Suprapubic skin (tissue), 4 donors: Measurements from ENCODE around the gene CFAP100. TPM values are rescaled to one million over a fixed set of nuclear protein-coding genes. Genes with fewer than 3 reads are reported as not detected.

ENCODE experiments used
- DNase-seq, 2 donors: peaks; one replicate each; pipeline ENCODE4 v3.0.0-alpha.2; 2019; ENCODE audit warnings: low spot score in 2 of 2
- H3K27ac ChIP-seq: fragments of 200-600 bp; sonication (generic); one replicate; pipeline ENCODE4 v1.5.1; 2019
- H3K27me3 ChIP-seq: fragments of 200-600 bp; sonication (generic); one replicate; pipeline ENCODE4 v1.5.1; 2019
- H3K36me3 ChIP-seq: fragments of 200-600 bp; sonication (generic); one replicate; pipeline ENCODE4 v1.5.1; 2019
- H3K4me1 ChIP-seq: fragments of 200-600 bp; sonication (generic); one replicate; pipeline ENCODE4 v1.5.1; 2019
- H3K4me3 ChIP-seq: fragments of 200-600 bp; sonication (generic); one replicate; pipeline ENCODE4 v1.5.1; 2019; ENCODE audit warnings: mild to moderate bottlenecking
- H3K9me3 ChIP-seq: fragments of 200-600 bp; sonication (generic); one replicate; pipeline ENCODE4 v1.5.1; 2019
- EP300 ChIP-seq: sonication (generic); formaldehyde crosslinking; IDR thresholded peaks from one replicate; pipeline ENCODE4 v1.6.1; 2017; ENCODE audit warnings: antibody characterized with exemption
- POLR2A ChIP-seq, 2 donors: fragments of 450-650 bp; IDR thresholded peaks; one replicate each; pipeline ENCODE4 v1.6.1; 2017; ENCODE audit warnings: antibody characterized with exemption in 2 of 2, mild to moderate bottlenecking in 2 of 2, moderate library complexity in 2 of 2
- POLR2AphosphoS5 ChIP-seq, 3 donors: sonication (generic); formaldehyde crosslinking; IDR thresholded peaks; one replicate each; pipeline ENCODE4 v1.6.1; 2017; ENCODE audit warnings: antibody characterized with exemption in 3 of 3
- WGBS: methylation state at CpG from one replicate; pipeline ENCODE4 v1.1.5; 2018; 5-methylcytosine and 5-hydroxymethylcytosine counted together
- total RNA-seq, 4 donors: library from RNA; depleted of rRNA; stranded (reverse); fragments of >200 nt; gene quantifications; one replicate each; pipeline ENCODE4 v1.1.0, GENCODE V29; 2016
- TF ChIP-seq, protein P1 (sequence below), 2 donors: fragments of 200-600 bp in 1 of 2; fragments of 450-650 bp in 1 of 2; sonication (generic) in 1 of 2; IDR thresholded peaks; one replicate each; pipeline ENCODE4 v1.5.1; 2016 to 2019; ENCODE audit warnings: antibody characterized with exemption in 2 of 2, mild to moderate bottlenecking in 1 of 2, moderate library complexity in 1 of 2

Gene CFAP100
- total RNA-seq, 4 donors from 2014 or later: not detected

DNA sequence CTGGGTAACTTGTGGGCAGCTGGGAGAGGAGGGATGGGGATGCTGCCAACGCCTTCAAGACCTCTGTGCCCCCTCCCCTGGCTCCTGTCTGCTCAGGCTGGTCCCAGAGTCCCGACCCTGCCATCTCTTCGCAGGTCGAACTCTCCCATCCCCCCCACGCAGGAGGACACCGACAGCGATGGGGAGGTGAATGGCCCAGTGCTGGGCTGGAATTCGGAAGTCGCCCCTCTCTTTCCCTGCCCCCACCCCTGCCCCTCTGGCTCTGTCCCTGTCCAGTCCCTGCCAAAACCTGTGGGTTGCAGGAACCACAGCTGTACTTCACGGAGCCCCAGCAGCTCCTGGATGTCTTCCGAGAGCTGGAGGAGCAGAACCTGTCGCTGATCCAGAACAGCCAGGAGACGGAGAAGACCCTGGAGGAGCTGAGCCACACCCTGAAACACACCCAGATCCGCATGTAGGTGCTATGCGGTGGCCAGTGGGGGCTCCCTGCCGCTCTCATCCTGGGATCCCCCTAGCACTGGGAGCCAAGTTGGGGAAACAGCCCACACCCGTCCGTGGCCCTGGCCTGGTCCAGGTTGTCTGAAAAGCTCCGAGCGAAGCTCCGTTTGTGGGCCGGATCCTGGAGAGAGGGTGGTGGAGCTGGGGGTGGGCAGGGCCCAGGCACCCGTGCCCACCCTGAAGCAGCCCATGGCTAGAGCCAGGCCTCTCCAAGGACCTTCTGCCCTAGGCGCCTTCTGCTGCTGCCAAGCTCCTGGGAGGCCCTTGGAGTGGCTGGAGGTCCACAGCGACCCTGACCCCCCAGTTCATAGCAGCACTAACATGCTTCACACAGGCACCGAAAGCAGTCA is 28.7 kb downstream of the CFAP100 start:
- no peak overlapping the region for H3K4me3 ChIP-seq
- no peak for DNase-seq
- TF ChIP-seq POLR2AphosphoS5 (IDR thresholded peaks at IDR 0.05): no peak
- H3K4me1 ChIP-seq: no peaks in the 10 kb centered on the region
- H3K9me3 ChIP-seq: peaks cover 23% of the 10 kb centered on the region
- H3K36me3 ChIP-seq: no peaks in the 10 kb centered on the region
- H3K27me3 ChIP-seq: peaks cover 9% of the 10 kb centered on the region
- 79% methylated on average over 14 of the region's 26 CpGs for WGBS
- no peak overlapping the region for H3K27ac ChIP-seq

DNA sequence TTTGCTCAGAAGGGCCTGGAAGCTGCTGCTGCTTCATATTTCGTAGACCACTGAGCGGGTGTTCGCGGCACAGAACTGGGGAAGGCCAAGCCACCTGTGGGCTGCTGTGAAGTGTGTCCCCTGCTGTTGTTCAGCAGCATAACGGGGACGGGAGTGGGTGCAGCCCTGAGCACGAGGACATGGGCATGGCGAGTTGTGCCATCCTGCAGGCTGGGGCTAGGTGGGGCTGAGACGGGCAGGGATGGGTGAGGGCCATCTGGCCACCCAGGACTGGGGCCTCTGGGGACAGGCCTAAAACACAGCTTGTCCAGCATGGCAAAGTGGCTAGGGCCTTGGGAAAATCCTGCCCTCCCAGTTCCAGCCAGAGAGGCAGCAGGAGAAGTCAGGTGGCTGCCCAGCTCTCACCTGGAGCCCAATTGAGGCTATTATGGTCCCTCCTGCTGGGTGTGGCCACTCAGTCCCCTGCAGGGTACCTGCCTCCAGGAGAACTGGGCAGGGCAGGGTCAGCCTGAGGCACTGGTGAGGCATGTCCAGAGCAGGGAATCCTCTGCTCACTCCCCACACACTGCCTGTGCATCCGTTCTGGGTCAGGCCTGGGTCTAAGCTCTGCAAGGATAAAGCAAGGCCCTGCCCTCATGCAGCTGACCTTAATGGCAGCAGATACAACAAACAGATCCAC is 29.5 kb downstream of the CFAP100 start:
- DNase-seq: no peak
- peaks cover 26% of the 10 kb centered on the region for H3K9me3 ChIP-seq
- no peak overlapping the region for H3K27ac ChIP-seq
- 94% methylated on average over 7 of the region's 10 CpGs for WGBS
- H3K27me3 ChIP-seq: peaks cover 1% of the 10 kb centered on the region
- no peak overlapping the region for H3K4me3 ChIP-seq
- no peaks in the 10 kb centered on the region for H3K36me3 ChIP-seq
- no peak for TF ChIP-seq POLR2A (IDR thresholded peaks at IDR 0.05)
- no peak for TF ChIP-seq EP300
- no peak for TF ChIP-seq POLR2AphosphoS5 (IDR thresholded peaks at IDR 0.05)
- TF ChIP-seq, protein P1, sequence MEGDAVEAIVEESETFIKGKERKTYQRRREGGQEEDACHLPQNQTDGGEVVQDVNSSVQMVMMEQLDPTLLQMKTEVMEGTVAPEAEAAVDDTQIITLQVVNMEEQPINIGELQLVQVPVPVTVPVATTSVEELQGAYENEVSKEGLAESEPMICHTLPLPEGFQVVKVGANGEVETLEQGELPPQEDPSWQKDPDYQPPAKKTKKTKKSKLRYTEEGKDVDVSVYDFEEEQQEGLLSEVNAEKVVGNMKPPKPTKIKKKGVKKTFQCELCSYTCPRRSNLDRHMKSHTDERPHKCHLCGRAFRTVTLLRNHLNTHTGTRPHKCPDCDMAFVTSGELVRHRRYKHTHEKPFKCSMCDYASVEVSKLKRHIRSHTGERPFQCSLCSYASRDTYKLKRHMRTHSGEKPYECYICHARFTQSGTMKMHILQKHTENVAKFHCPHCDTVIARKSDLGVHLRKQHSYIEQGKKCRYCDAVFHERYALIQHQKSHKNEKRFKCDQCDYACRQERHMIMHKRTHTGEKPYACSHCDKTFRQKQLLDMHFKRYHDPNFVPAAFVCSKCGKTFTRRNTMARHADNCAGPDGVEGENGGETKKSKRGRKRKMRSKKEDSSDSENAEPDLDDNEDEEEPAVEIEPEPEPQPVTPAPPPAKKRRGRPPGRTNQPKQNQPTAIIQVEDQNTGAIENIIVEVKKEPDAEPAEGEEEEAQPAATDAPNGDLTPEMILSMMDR (IDR thresholded peaks at IDR 0.05): no peak
- no peaks in the 10 kb centered on the region for H3K4me1 ChIP-seq

DNA sequence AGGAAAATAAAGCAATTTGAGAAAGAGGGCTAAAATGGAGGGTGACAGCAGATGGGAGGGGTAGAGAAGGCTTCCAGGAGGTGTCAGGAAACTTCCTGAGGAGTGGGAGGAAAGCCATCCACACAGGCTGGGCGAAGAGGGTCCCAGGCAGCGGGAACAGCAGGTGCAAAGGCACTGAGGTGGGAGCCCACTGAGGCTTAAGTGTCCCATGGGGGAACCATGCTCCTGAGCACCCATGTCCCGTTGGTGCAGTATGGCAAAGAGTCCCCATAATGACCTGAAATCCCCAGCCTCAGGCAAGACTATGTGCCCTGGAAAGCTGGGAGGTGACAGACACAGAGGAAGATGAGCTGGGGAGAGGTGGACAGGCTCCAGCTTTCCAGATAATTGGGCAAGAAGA is 30.0 kb downstream of the CFAP100 start:
- Histone ChIP-seq H3K36me3 (no peaks in the 10 kb centered on the region), H3K4me1 (no peaks in the 10 kb centered on the region), H3K9me3 (peaks cover 26% of the 10 kb centered on the region), H3K27ac (no peak overlapping the region), H3K27me3 (no peaks in the 10 kb centered on the region), H3K4me3 (no peak overlapping the region)
- TF ChIP-seq EP300 (no peak), POLR2AphosphoS5 (IDR thresholded peaks at IDR 0.05) (no peak), POLR2A (IDR thresholded peaks at IDR 0.05) (no peak)
- TF ChIP-seq, protein P1 (IDR thresholded peaks at IDR 0.05): no peak
- no peak for DNase-seq
- 66% methylated on average over 3 of the region's 3 CpGs for WGBS

DNA sequence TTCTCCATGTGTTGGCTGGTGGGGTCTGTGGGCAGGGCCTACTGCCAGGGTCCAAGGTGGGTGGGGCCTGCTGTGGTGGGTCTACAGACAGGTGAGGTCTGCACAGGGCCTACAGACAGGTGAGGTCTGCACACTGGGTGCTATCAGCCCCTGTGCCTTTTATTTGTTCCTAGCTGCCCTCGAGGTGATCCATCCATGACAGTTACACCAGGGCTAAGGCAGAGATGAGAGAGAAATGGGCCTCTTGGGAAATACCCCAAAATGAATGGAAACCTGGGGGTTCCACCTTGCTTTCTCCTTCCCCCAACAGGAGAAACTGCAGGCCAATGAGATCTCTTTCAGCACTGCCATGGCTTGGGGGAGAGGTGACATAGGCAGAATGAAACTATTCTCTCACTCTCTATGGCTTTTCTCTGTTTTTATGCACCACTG is 36.4 kb downstream of the CFAP100 start:
- H3K4me1 ChIP-seq: no peaks in the 10 kb centered on the region
- H3K27ac ChIP-seq: no peak overlapping the region
- TF ChIP-seq, protein P1 (IDR thresholded peaks at IDR 0.05): no peak
- TF ChIP-seq EP300 (no peak), POLR2A (IDR thresholded peaks at IDR 0.05) (no peak), POLR2AphosphoS5 (IDR thresholded peaks at IDR 0.05) (no peak)
- DNase-seq: no peak
- WGBS: 100% methylated on average over 1 of the region's 1 CpG
- H3K9me3 ChIP-seq: peaks cover 20% of the 10 kb centered on the region
- H3K4me3 ChIP-seq: no peak overlapping the region
- peaks cover 14% of the 10 kb centered on the region for H3K36me3 ChIP-seq
- H3K27me3 ChIP-seq: no peaks in the 10 kb centered on the region

DNA sequence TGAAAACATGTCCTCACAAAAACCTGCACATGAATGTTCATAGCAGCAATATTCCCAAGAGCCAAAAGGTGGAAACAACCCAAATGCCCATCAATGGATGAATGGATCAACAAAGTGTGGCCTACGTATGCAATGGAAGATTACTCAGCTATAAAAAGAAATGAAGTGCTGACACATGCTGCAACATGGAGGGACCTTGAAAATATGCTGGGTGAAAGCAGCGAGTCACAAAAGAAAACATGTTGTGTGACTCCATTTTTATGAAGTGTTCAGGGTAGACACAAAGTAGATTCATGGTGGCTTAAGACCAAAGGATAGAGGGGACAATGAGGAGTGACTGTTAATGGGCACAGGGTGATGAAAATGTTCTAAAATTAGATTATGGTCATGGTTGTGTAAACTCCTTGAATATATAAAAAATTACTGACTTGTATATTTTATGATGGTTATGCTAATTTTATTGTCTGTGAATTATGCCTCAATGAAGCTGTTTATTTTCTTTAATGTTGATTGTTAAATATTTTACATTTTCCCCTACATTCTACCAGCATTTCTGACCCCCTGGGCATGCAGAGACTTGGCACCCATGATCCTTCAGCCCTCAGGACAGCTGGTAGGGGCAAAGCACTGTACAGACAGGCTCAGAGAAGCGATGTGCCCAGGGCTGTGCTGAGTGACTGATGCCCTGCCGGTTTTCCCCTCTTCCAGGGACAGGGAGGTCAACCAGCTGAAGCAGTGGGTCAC is 37.8 kb downstream of the CFAP100 start:
- Histone ChIP-seq H3K4me1 (no peaks in the 10 kb centered on the region), H3K36me3 (peaks cover 26% of the 10 kb centered on the region), H3K27ac (no peak overlapping the region), H3K27me3 (no peaks in the 10 kb centered on the region), H3K9me3 (peaks cover 7% of the 10 kb centered on the region), H3K4me3 (no peak overlapping the region)
- DNase-seq: no peak
- TF ChIP-seq POLR2A (IDR thresholded peaks at IDR 0.05) (no peak), EP300 (no peak), POLR2AphosphoS5 (IDR thresholded peaks at IDR 0.05) (no peak)
- TF ChIP-seq, protein P1 (IDR thresholded peaks at IDR 0.05): no peak
- 79% methylated on average over 4 of the region's 4 CpGs for WGBS
